Heart left ventricle (tissue), 16 donors: ENCODE results near the gene GFI1B. TPM values are rescaled to one million over a fixed set of nuclear protein-coding genes. Genes with fewer than 3 reads are reported as not detected.

Experiments used
- ATAC-seq, 4 donors: fragments of 200-7000 bp; cut with Tn5 transposase; one replicate each; pipeline ENCODE4 v1.9.1; 2020 to 2022; ENCODE audit warnings: moderate library complexity in 4 of 4, mild to moderate bottlenecking in 3 of 4, moderate number of reproducible peaks in 1 of 4
- DNase-seq, 5 donors: peaks; one replicate each; pipeline ENCODE4 v3.0.0-alpha.2; 2020
- H3K27ac ChIP-seq, 12 donors: fragments of 200-600 bp; sonication (generic) in 4 of 12; one replicate each; pipeline versions ENCODE4 v1.5.0 to v1.8.0; 2016 to 2022; ENCODE audit warnings: mild to moderate bottlenecking in 2 of 12
- H3K27me3 ChIP-seq, 9 donors: fragments of 200-600 bp; sonication (generic) in 2 of 9; one replicate each; pipeline versions ENCODE4 v1.5.1 to v1.8.0; 2016 to 2022; ENCODE audit warnings: mild to moderate bottlenecking in 3 of 9
- H3K36me3 ChIP-seq, 9 donors: fragments of 200-600 bp; sonication (generic) in 2 of 9; one replicate each; pipeline versions ENCODE4 v1.5.0 to v1.8.0; 2018 to 2022; ENCODE audit warnings: mild to moderate bottlenecking in 2 of 9
- H3K4me1 ChIP-seq, 12 donors: fragments of 200-600 bp; sonication (generic) in 4 of 12; one replicate each; pipeline versions ENCODE4 v1.5.0 to v1.8.0; 2016 to 2022; ENCODE audit warnings: mild to moderate bottlenecking in 3 of 12
- H3K4me3 ChIP-seq, 12 donors: fragments of 200-600 bp; sonication (generic) in 4 of 12; one replicate each; pipeline versions ENCODE4 v1.5.0 to v1.8.0; 2017 to 2022; ENCODE audit warnings: mild to moderate bottlenecking in 9 of 12, moderate library complexity in 4 of 12
- H3K9me3 ChIP-seq, 12 donors: fragments of 200-600 bp; sonication (generic) in 4 of 12; one replicate each; pipeline versions ENCODE4 v1.5.0 to v1.8.0; 2016 to 2022; ENCODE audit warnings: mild to moderate bottlenecking in 1 of 12
- CTCF ChIP-seq, 12 donors: fragments of 200-600 bp; sonication (generic) in 4 of 12; IDR thresholded peaks; one replicate each; pipeline versions ENCODE4 v1.5.0 to v1.8.0; 2018 to 2022; ENCODE audit warnings: antibody characterized with exemption in 12 of 12, mild to moderate bottlenecking in 5 of 12
- POLR2A ChIP-seq, 2 donors: fragments of 450-650 bp; IDR thresholded peaks; one replicate each; pipeline ENCODE4 v1.6.1; 2017; ENCODE audit warnings: antibody characterized with exemption in 2 of 2, mild to moderate bottlenecking in 2 of 2, moderate library complexity in 2 of 2
- WGBS, 4 donors: extraction: QIAGEN DNeasy Blood & Tissue Kit in 2 of 4; methylation state at CpG; one replicate each; pipeline versions ENCODE4 v1.1.5 to v1.1.7; 2013 to 2018; 5-methylcytosine and 5-hydroxymethylcytosine counted together
- intact Hi-C, 10 donors: fragments of 100-400 bp; cut with DNase I; formaldehyde crosslinking; loops; one replicate each; pipeline versions ENCODE4 v1.11.1 to v1.14.2; 2022
- polyA plus RNA-seq, 2 donors: library from polyadenylated mRNA; stranded (reverse); fragments of 200-250 nt; gene quantifications; one replicate each; pipeline ENCODE4 v1.2.3, GENCODE V29; 2013
- total RNA-seq, 9 donors: library from RNA; depleted of rRNA in 2 of 9; stranded (reverse); fragments of >200 nt in 2 of 9; fragmentation: NEBNext Ultra II Directional in 3 of 9; extraction: Animal tissue kit (Norgen Biotek cat#: 25700) in 3 of 9; gene quantifications; one replicate each; pipeline versions ENCODE4 v1.1.0 to v1.2.4, GENCODE V29; 2016 to 2023
- donor health status: ischemic (EF 13 %, LVEDD 7.1; RV severe dilation, severe dysfunction).
- donor health status: healthy with polysubstance abuse.
- donor health status: DM: no; HTN: yes; CAD: no.
- donor health status: DM: no; HTN: no; CAD: no.
- donor health status: ischemic (EF 25% LVEDD 6.9; RV normal size, moderate dysfunction).
- donor health status: ischemic (EF 25% LVEDD 5.7; RV mildly dilated, moderate dysfunction).
- donor health status: healthy.
- donor health status: DM: yes; HTN: yes; CAD: no.
- donor health status: ischemic (EF 35%, LVEDD 5.7; RV mildly dilated, moderate dysfunction).
- donor health status: nonischemic (EF 11% LVEDD 7.7; RV severe dilation, severe dysfunction).
- donor health status: DM: yes; HTN: yes; CAD: no.
- donor health status: PGD.
- donor health status: ischemic (EF 29% LVEDD 5.4; RV normal size, mild dysfunction).
- donor health status: nonischemic (EF 23%, LVEDD 6.1; RV moderate dilation, normal function).

Gene GFI1B
- total and polyA plus RNA-seq, 11 donors, result 0.06 to 0.39 (median 0.31) TPM; not detected in 6

GRCh38 chr9:132978112-132978450, 413 bp upstream of the GFI1B start:
- Histone ChIP-seq H3K4me3 (no peak overlapping the region), H3K9me3 (no peaks in the 10 kb centered on the region), H3K36me3 (no peaks in the 10 kb centered on the region), H3K4me1 (peaks cover 0 to 8% (median 0%) of the 10 kb centered on the region in 12 donors), H3K27ac (no peak overlapping the region), H3K27me3 (peaks cover 6 to 68% (median 26%) of the 10 kb centered on the region in 9 donors)
- 20 to 34% (median 22%) methylated on average over 2 of the region's 2 CpGs for WGBS, 4 donors
- TF ChIP-seq CTCF (IDR thresholded peaks at IDR 0.05), result no peak
- TF ChIP-seq POLR2A (IDR thresholded peaks at IDR 0.05), result no peak
- intact Hi-C loops, result loop anchor here in 5 of 10 donors (10.0 kb wide), 4 partner anchors 63 to 473 kb away; no protein-coding TSS in a partner anchor
- DNase-seq (no peak), ATAC-seq (no peak)

- H3K27me3 ChIP-seq, result peaks cover 6 to 84% (median 26%) of the 10 kb centered on the region in 9 donors
- no peaks in the 10 kb centered on the region for H3K9me3 ChIP-seq
- DNase-seq (no peak), ATAC-seq (no peak)
- 70 to 75% (median 73%) methylated on average over 5 of the region's 5 CpGs for WGBS, 4 donors
- TF ChIP-seq CTCF (IDR thresholded peaks at IDR 0.05) (no peak), POLR2A (IDR thresholded peaks at IDR 0.05) (no peak)
- intact Hi-C loops, result no loop called here
- peaks cover 0 to 8% (median 0%) of the 10 kb centered on the region in 12 donors for H3K4me1 ChIP-seq
- H3K4me3 ChIP-seq, result peak overlapping the region in 1 of 12 donors; percentile 15
- H3K36me3 ChIP-seq, result no peaks in the 10 kb centered on the region
- H3K27ac ChIP-seq, result no peak overlapping the region
These were observed 1.7 kb downstream of the GFI1B start for GRCh38 chr9:132980157-132980556.

- intact Hi-C loops, result no loop called here
- TF ChIP-seq POLR2A (IDR thresholded peaks at IDR 0.05) (no peak), CTCF (IDR thresholded peaks at IDR 0.05) (no peak)
- H3K4me3 ChIP-seq, result no peak overlapping the region
- no peaks in the 10 kb centered on the region for H3K36me3 ChIP-seq
- no peaks in the 10 kb centered on the region for H3K9me3 ChIP-seq
- DNase-seq, result no peak
- ATAC-seq, result no peak
- peaks cover 6 to 80% (median 26%) of the 10 kb centered on the region in 9 donors for H3K27me3 ChIP-seq
- 54 to 58% (median 57%) methylated on average over 8 of the region's 8 CpGs for WGBS, 4 donors
- peaks cover 0 to 20% (median 1%) of the 10 kb centered on the region in 12 donors for H3K4me1 ChIP-seq
- H3K27ac ChIP-seq, result no peak overlapping the region
These were observed 4.0 kb downstream of the GFI1B start for GRCh38 chr9:132982458-132982857.

- 80 to 86% (median 82%) methylated on average over 11 of the region's 11 CpGs for WGBS, 4 donors
- Histone ChIP-seq H3K36me3 (no peaks in the 10 kb centered on the region), H3K27me3 (peaks cover 5 to 75% (median 19%) of the 10 kb centered on the region in 9 donors), H3K4me3 (no peak overlapping the region), H3K9me3 (no peaks in the 10 kb centered on the region), H3K27ac (no peak overlapping the region), H3K4me1 (peaks cover 0 to 17% (median 1%) of the 10 kb centered on the region in 12 donors)
- no peak for DNase-seq
- TF ChIP-seq POLR2A (IDR thresholded peaks at IDR 0.05) (no peak), CTCF (IDR thresholded peaks at IDR 0.05) (no peak)
- intact Hi-C loops, result no loop called here
- ATAC-seq, result no peak
These were observed 5.2 kb downstream of the GFI1B start for GRCh38 chr9:132983491-132984201.
